Measurements from ENCODE around the gene PRDM11. TPM values are rescaled to one million over a fixed set of nuclear protein-coding genes. Genes with fewer than 3 reads are reported as not detected.

The PRDM11 gene
- total RNA-seq, 1 experiment from 2014 or later = 10.7 TPM

DNA sequence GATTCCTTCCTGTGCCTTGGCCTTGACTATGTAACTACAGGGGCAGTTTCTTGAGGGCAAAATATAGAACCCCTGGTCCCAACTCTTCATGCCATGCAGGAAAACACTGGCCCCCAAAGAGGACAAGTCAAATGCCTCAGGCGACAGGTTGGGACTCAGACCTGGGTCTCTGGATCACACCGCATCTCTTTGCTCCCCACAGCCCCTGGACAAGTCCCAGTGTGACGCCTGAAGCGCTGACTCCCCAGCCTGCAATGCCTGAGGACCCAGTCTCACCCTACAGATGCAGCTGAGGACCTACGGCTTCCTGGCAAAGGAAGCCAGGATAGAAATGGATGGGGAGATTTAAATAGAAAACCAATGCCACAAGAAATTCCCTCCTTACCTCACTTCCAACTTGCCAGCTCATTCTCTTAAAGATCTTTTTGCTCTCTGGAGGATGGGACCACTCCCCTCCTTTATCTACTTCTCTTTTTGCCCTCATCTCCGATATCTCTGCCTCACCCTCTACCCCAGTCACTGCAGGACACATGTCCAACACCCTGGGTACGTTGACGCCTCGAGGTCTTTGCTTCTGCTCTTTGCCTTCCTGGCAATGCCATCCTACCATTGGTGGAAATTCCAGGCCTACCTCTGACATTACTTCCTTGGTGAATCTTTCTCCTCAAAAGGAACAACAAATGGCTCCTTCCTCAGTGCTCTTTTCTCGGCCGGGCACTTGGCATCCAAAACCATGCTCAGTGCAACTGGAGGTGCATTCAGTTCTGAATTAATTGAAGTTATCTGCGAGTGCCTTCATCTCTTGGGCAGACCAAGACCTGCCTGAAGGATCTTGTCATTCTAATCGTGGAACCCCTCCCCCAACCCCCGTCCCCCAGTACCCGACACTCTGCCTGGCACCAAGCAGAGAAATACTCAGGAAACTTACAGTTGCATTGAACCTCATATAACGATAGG lies 2.0 kb upstream of the PRDM11 start:
- no peak for DNase-seq
- no TSS peak for BruUV-seq (replicated peaks)
- ChIA-PET CTCF (interaction anchor here (0.6 kb wide), 1 partner anchor 193 kb away, joined by 10 read pairs; no protein-coding TSS in a partner anchor), POLR2A (ENCODE audit: unreplicated experiment) (no interaction called here)
- no peak overlapping the region for H3K27ac ChIP-seq
- intact Hi-C loops (cut with micrococcal nuclease; ENCODE audit: unreplicated experiment) = no loop called here
- no peaks in the 10 kb centered on the region for H3K9me2 ChIP-seq (ENCODE audit: insufficient read depth)
- no peak overlapping the region for H3K4me3 ChIP-seq
- peaks cover 13% of the 10 kb centered on the region; the same call in 1 of the 2 replicates for H3K4me1 ChIP-seq (replicated peaks; ENCODE audit: insufficient read depth)
- no peaks in the 10 kb centered on the region for H4K20me1 ChIP-seq (ENCODE audit: insufficient read depth)
- TF ChIP-seq EZH2 (IDR thresholded peaks at IDR 0.05; ENCODE audit: low read depth) = no peak
- TF ChIP-seq, protein P1, sequence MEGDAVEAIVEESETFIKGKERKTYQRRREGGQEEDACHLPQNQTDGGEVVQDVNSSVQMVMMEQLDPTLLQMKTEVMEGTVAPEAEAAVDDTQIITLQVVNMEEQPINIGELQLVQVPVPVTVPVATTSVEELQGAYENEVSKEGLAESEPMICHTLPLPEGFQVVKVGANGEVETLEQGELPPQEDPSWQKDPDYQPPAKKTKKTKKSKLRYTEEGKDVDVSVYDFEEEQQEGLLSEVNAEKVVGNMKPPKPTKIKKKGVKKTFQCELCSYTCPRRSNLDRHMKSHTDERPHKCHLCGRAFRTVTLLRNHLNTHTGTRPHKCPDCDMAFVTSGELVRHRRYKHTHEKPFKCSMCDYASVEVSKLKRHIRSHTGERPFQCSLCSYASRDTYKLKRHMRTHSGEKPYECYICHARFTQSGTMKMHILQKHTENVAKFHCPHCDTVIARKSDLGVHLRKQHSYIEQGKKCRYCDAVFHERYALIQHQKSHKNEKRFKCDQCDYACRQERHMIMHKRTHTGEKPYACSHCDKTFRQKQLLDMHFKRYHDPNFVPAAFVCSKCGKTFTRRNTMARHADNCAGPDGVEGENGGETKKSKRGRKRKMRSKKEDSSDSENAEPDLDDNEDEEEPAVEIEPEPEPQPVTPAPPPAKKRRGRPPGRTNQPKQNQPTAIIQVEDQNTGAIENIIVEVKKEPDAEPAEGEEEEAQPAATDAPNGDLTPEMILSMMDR (conservative IDR thresholded peaks at IDR 0.05) = no peak
- H3K27me3 ChIP-seq (ENCODE audit: insufficient read depth, low read depth) = peaks cover 26% of the 10 kb centered on the region; the same call in 1 of the 2 replicates
- no peaks in the 10 kb centered on the region; the same call in 1 of the 2 replicates for H3K79me2 ChIP-seq (ENCODE audit: low read depth)
- no peaks in the 10 kb centered on the region; the same call in 1 of the 2 replicates for H3F3A ChIP-seq (ENCODE audit: insufficient read depth, low read depth)
- H2AFZ ChIP-seq = no peak overlapping the region
- no peaks in the 10 kb centered on the region for H3K36me3 ChIP-seq (ENCODE audit: low read depth)
- no peaks in the 10 kb centered on the region for H3K9me3 ChIP-seq (ENCODE audit: insufficient read depth, low read depth)
- no peak overlapping the region for H3K4me2 ChIP-seq

DNA sequence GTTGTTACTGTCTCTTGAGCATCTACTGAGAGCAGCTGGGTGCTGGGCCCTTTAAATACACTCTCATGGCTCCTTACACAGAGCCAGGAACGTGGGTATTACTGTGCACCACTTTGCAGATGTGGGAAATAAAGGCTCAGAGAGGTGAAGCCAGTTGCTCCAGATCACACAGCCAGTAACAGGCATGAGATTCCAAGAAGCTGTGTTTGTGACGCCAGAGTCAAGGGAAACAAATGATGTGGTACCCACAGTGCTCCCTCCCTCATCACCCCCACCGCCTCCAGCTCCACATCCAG lies 1.4 kb upstream of the PRDM11 start:
- Histone ChIP-seq H3K79me2 (ENCODE audit: low read depth) (no peaks in the 10 kb centered on the region; the same call in 1 of the 2 replicates), H3K9me2 (ENCODE audit: insufficient read depth) (no peaks in the 10 kb centered on the region), H3K4me3 (no peak overlapping the region), H3K27me3 (ENCODE audit: insufficient read depth, low read depth) (peaks cover 20% of the 10 kb centered on the region; the same call in 1 of the 2 replicates), H3F3A (ENCODE audit: insufficient read depth, low read depth) (no peaks in the 10 kb centered on the region; the same call in 1 of the 2 replicates), H3K9me3 (ENCODE audit: insufficient read depth, low read depth) (no peaks in the 10 kb centered on the region), H2AFZ (no peak overlapping the region), H3K4me1 (replicated peaks; ENCODE audit: insufficient read depth) (peaks cover 13% of the 10 kb centered on the region; the same call in 1 of the 2 replicates), H3K36me3 (ENCODE audit: low read depth) (no peaks in the 10 kb centered on the region), H3K27ac (no peak overlapping the region), H3K4me2 (no peak overlapping the region), H4K20me1 (ENCODE audit: insufficient read depth) (no peaks in the 10 kb centered on the region)
- intact Hi-C loops (cut with micrococcal nuclease; ENCODE audit: unreplicated experiment) = no loop called here
- ChIA-PET POLR2A (ENCODE audit: unreplicated experiment) (no interaction called here), CTCF (no interaction called here)
- BruUV-seq (replicated peaks) = no TSS peak
- no peak for TF ChIP-seq EZH2 (IDR thresholded peaks at IDR 0.05; ENCODE audit: low read depth)
- TF ChIP-seq, protein P1 (conservative IDR thresholded peaks at IDR 0.05) = no peak
- DNase-seq = no peak

DNA sequence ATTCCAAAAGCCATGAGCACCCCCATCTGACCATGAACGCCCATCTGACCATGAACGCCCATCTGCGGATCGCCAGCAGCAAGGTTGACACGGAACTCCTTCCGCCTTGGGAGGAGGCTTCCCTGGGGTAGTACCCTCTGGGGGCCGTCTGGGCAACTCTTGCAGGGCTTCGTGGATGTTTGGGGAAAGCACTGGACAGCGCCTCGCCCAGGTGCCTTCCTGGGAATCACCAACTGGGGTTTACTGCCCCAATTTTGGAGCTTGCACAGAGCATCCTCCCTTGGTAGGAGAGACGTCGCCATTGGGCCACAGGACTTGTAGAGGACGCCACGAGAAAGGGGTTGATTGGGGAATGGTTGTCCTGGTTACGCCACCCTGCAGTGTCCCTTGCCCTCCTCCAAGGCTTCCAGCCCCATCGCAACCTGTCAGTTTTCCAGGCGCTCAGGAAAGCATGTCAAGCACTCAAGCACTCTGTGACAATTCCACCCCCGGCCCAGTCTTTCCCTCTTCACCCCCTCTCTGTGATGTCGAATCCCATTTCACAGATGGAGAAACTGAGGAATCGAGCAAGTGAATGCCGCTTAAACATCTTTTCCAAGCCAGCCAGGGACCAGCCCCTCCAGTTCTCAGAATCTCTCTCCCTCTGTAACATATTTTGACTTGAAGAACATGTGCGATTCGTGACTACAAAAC lies 914 bp upstream of the PRDM11 start:
- H3K36me3 ChIP-seq (ENCODE audit: low read depth) = no peaks in the 10 kb centered on the region
- DNase-seq = no peak
- no peaks in the 10 kb centered on the region for H4K20me1 ChIP-seq (ENCODE audit: insufficient read depth)
- peaks cover 13% of the 10 kb centered on the region; the same call in 1 of the 2 replicates for H3K4me1 ChIP-seq (replicated peaks; ENCODE audit: insufficient read depth)
- CTCF ChIA-PET = no interaction called here
- peak overlapping the region; percentile 100 for H3K4me3 ChIP-seq
- intact Hi-C loops (cut with micrococcal nuclease; ENCODE audit: unreplicated experiment) = no loop called here
- peak overlapping the region; percentile 99 for H2AFZ ChIP-seq
- H3K27me3 ChIP-seq (ENCODE audit: insufficient read depth, low read depth) = peaks cover 18% of the 10 kb centered on the region; the same call in 1 of the 2 replicates
- no peaks in the 10 kb centered on the region; the same call in 1 of the 2 replicates for H3F3A ChIP-seq (ENCODE audit: insufficient read depth, low read depth)
- TF ChIP-seq EZH2 (IDR thresholded peaks at IDR 0.05; ENCODE audit: low read depth) = no peak
- TF ChIP-seq, protein P1 (conservative IDR thresholded peaks at IDR 0.05) = no peak
- H3K79me2 ChIP-seq (ENCODE audit: low read depth) = no peaks in the 10 kb centered on the region; the same call in 1 of the 2 replicates
- H3K27ac ChIP-seq = no peak overlapping the region
- no peaks in the 10 kb centered on the region for H3K9me2 ChIP-seq (ENCODE audit: insufficient read depth)
- no peaks in the 10 kb centered on the region for H3K9me3 ChIP-seq (ENCODE audit: insufficient read depth, low read depth)
- peak overlapping the region; percentile 88 for H3K4me2 ChIP-seq
- POLR2A ChIA-PET (ENCODE audit: unreplicated experiment) = no interaction called here
- no TSS peak for BruUV-seq (replicated peaks)

All from PC-9 (cell line).